CD1c-positive myeloid dendritic cell (primary cell): ENCODE results near the gene REL.
"Not testable (repeated sequence)": the region's sequence is repeated elsewhere in the genome, so short reads cannot be mapped to it uniquely, and the experiment has no call there.

Experiments used
- DNase-seq: peaks from one replicate; pipeline ENCODE4 v3.0.0-alpha.2; 2016; ENCODE audit errors: extremely low spot score

Gene REL

DNA sequence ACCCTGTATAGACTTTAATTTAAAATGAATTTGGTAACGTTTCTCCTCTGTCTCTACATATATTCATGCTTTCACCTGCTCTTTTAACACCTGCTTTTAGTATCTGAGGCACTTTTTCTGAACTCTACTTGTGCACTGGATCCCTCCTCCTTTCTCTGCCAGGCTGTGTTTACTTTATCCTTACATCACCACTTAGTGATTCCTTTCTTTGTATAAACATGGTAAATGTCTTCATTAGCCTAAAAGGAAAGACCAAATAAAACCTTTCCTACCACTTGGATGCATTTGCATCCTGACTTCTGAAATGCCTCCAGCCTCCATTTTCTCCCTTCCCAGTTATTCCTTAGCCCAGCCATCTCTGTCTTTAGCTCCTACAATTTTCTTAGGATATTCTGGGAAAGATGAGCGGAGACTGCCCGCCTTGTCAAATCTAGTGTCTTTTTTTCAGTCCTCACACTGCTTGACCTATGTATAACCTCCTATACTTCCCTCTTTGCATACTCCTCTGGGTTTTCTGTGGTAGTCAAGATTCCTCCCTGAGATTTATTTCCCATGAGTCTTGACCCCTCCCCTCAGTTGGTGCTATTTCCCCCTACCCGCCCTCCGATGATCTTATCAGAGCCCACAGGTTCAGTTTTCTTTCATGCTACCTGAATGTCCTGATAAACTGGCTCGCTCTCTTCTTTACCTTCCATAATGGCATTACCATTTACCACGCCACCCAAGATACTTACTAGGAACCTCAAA, 44.8 kb downstream of the REL start:
- DNase-seq, result peak; percentile 62

DNA sequence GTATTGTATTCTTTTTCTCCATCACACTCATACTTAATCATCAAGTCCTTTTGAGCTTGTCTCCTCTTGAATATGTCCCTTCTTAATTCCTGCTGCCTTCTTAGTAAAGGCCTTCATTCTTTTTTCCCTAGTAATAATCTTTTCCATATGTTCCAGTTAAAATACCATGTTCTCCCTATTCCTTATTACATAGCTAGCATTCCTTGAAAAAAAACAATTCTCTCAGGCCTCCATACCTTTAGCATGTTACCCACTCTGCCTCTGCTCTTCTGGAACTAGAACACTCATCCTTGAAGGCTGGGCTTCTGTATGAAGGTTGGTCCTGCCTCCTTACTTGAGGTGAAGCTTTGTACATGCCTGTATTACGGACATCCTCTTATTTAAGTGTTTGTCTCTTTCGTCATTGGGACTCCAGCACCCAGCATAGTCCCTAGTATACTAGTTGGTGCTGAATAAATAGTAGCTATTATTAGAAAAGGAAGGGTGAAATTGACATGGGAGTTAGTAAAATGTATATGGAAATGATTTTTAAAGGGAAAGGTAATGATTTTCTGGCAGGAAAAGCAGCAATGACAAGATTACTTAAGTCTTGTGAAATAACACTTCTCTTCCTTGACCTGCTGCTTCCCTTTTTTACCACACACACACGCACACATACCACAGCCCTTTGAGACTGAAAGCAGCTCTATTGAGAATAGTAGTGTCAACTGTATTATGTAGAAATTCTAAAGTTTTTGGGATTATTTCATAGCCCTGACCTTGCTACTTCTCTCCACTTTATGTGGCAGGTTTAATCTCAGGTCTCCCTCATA, 45.6 kb downstream of the REL start:
- DNase-seq, result peak; percentile 87

DNA sequence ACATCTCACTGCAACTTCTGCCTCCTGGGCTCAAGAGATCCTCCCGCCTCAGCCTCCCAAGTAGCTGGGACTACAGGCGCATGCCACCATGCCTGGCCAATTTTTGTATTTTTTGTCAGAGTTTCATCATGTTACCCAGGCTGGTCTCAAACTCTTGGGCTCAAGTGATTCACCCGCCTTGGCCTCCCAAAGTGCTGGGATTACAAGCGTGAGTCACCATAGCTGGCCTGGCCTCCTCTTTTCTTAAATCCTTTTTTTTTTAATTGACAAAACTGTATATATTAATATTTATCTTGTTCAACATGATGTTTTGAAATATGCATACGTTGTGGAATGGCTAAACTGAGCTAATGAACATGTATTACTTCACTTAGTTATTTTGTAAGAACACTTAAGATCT, 50.7 kb downstream of the REL start:
- DNase-seq, result not testable (repeated sequence)

DNA sequence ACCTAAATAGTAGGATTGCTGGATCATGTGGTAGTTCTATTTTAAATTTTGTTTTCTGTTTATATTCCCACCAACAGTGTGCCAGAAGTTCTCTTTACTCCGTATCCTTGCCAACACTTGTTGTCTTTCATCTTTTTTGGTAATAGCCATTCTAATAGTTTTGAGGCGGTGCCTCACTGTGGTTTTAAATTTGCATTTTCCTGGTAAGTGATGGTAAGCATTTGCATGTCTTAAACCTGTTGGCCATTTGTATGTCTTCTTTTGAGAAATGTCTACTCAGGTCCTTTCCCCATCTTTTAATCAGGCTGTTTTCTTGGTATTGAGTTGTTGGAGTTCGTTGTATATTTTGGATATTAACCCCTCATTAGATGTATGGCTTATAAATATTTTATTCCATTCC, 51.6 kb downstream of the REL start:
- DNase-seq, result no peak

DNA sequence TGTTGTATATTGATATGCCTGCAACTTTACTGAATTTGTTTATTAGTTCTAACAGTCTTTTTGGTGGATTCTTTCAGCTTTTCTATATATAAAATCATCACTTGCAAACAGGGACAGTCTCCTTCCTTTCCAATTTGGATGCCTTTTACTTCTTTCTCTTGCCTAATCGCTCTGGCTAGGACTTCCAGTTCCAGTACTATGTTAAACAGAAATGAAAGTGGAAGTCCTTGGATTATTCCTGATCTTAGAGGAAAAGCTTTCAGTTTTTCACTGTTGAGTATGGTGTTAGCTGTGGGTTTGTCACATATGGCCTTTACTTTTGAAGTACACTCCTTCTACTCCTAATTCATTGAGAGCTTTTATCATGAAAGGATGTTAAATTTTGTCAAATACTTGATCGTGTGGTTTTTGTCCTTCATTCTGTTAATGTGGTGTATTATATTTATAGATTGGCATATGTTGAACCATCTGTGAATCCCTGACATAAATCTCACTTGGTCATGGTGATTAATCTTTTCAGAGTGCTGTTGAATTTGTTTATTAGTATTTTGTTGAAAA, 52.9 kb downstream of the REL start:
- DNase-seq, result peak; percentile 24

DNA sequence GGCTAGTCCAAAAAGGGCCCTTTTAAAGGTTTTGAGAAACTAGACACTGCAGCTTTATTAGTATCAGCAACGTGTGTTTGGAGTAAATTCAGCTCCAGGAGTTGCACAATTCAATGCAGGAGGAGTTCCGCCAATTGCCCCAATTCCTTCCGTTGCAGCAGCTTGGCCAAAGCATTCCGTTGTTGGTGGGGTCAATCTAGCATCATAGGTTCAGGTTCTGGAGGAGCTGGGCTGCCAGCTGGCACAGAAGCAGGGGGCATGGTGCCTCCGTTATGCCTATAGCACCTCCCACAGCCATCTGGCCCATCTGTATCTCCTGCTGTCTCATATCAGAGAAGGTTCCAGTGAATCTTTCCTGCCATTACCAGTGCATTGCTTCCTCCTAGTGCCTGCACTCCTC, 55.4 kb downstream of the REL start:
- DNase-seq, result no peak

DNA sequence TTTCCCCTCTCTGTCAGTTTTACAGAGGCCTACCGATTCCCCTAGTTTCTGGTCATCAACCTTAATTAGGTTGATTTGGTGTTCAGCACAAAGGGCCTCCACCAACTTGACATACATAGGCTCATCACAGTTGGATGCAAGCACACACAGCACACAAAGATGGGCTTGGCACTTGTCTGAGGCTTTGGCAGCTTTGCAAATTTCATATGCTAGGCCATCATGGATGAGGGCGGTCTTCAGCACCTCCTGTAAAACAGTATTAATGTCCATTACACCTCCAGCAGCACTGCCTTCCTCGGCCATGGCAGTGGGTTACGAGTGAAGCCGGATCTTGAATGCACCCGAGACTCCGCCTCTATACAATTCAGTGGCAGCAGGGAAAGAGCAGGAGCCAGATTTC, 56.9 kb downstream of the REL start:
- DNase-seq, result no peak

DNA sequence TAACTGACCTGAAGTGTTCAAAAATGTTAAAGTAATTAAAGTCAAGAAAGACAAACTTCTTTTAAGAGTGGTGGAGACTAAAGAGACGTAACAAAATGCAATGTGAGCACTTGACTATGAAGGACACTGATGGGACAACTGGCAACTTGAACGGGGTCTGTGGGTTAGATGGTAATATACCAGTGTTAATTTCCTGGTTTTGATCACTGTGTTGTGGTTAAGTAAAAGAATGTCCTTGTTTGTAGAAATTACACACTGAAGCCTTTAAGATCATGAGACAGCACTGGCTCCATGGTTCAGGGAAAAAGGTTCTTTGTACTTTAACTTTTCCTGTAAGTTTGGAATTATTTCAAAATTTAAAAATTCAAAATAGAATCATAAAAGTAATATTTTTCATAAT, 58.2 kb downstream of the REL start:
- no peak for DNase-seq

DNA sequence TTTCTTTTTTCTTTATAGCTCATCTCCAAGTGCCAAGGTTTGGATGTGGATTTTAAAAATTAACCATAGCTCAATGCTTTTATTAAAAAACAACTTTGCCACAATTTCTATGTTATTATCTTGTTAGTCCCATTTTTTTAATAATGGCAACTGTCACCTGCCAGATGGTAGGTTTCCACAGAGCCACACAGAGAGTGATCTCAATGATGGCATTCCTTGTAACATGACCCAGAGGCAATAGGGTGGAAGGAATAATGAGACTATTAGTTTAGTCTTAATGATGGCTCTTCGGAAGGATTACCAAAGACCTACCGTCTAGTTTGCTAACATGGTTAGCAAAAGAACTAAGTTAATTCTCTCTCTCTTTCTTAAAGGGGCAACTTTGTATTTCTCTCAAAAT, 64.0 kb downstream of the REL start:
- DNase-seq, result no peak

DNA sequence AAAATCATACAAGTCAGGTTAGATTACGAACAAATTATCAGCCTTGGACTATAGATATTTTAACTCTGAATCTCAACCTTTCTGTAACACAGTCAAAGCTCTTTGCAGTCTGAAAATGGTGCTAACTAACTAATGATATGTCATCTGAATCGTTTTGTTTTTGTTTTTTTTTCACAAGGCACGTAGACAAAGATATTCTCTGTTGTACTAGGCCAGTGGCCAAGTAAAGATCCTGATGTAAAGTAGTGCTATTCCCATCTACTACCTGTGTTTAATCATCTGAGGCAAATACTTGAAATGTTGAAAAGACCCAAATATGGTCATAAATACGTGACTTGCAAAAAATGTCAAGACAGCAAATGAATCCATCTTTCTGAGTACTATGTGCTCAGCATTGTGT, 65.7 kb downstream of the REL start:
- DNase-seq, result no peak

DNA sequence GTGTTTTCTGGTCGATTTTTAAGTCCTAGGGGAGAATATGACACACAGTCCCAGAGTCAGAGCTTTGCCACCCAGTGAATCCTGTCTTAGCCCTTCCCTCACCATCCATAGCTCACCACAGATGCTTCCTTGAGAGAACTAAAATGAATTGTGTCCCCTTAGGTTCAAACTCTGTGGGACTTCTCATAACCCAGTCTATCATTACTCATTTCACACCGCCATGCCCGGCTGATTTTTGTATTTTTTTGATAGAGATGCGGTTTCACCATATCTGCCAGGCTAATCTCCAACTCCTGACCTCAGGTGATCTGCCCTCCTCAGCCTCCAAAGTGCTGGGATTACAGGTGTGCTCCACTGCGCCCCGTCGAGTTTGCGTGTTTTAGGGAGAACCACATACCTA, 66.8 kb downstream of the REL start:
- no peak for DNase-seq

DNA sequence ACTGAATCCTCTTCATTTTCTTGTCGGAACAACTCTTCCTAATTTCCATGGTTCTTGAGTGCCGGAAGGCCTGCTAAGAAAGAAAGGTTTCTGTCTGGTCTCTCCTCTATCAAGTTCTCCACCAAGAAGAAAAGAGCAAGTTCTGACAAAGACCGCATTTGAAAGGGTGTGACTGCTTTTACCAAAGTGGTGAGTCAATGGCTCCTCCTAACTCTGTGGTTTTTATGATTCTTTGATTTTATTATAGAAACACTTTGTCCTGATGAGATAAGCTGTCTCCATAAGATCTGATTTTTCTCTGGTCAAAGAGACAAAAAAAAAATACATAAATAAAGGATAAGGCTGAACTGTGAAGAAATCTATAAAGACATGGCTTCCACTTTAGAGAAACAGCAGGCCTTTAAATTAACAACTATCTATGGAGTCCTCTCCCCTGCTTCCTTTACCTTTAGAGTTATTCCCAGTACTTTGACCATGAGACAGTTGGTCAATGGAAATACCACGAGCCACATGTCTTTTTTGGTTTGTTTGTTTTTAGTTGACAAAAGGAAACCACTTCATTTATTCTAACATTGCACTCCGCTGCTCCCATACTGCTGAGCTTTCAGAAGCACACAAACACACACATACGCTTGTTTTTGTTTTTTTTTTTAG, 67.7 kb downstream of the REL start:
- no peak for DNase-seq

DNA sequence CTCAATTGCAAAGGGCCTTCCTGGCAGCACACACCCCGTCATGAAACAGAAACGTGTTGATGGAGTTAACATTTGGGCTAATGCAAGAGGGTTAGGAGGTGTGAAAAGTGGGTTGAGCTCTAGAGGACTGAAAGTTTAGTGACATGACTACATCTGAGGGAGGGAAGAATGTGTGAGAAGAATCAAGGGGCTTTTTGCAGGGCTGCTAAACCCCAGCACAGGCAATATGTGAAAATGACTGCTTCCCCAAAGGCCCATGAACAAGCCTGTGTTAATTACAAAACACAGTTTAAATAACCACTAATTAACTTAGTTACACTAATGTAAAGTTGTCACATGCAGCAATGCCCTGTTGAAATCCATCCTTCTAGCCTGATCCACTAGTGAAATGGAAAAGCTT, 72.8 kb downstream of the REL start:
- no peak for DNase-seq

DNA sequence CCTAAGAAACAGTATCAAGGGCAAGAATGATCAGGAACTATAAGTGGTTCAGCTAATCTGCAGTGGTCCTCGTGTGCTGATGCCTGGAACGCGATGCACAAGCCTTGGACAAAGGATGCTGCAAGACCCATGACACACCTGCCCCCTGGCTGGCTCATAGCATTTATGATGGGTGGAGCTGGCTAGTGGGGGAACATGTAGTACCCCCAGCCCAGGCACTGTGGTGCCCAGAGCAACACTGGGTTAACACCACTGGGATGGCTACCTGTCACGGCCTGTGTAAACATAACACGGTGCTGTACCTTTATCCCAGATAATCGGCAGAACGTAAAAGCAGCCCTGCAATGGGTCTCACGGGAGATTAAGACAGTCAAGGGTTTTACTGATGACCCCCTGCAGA, 75.8 kb downstream of the REL start:
- DNase-seq, result no peak

DNA sequence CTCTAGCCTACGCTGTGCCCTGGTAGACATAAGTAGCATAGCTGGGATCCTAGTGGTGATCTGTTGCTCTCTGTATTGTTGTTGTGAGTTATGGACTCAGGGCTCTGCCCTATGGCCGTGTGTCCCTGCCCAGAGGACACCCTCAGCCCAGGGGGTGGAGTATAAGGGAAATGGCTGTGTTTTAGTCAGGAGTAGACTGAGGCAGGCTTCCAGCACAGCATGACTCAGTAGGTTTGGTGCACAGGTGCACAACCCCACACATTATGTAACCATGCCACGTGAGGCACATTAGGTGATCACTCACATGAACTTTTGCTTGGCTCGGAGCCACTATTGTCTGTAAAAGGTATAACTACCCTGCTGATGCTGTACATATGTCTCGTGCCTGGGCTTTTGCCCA, 76.3 kb downstream of the REL start:
- no peak for DNase-seq

DNA sequence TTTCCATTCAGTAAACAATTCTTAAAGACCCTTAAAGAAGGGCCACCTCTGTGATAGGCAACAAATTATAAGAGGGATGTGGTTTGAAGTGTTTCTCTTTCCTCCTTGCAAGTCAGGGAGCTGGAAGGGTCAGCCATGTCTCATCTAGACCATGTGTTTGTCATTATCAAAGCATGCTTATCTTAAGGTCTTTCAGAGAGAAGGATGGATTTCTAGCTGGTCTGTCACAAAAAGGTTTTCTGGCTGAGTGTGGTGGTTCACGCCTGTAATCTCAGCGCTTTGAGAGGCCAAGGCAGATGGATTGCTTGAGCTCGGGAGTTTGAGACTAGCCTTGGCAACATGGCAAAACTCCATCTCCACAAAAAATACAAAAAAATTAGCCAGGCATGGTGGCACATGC, 77.0 kb downstream of the REL start:
- no peak for DNase-seq

DNA sequence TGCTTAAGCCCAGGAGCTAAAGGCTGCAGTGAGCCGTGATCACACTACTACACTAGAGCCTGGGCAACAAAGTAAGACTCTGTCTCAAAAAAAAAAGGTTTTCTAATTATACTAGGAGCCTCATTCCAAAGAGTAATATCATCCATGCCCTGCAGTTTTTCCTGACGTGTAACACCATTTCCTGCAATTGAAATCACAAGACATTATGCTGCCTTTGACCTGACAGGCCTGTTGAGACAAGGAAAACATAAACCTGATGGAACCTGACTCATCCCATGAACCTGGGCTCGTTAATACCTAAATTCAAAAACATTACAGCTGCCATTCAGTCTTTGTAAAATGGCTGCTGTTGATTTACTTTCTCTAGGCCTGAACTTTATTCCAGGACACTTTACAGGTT, 77.4 kb downstream of the REL start:
- no peak for DNase-seq

DNA sequence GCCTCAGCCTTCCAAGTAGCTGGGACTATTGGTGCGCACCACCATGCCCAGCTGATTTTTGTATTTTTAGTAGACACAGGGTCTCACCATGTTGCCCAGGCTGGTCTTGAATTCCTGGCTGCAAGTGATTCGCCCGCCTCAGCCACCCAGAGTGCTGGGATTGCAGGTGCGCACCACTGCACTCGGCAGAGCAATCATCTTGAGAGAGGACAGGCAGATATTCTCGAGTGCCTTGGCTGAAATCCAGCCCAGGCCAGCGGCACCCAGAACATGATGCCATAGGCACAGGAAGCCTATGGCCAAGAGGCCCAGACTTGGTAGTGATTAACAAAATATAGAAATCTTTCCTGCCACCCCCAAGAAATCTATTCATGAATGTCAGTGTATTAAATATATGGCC, 78.1 kb downstream of the REL start:
- no peak for DNase-seq

DNA sequence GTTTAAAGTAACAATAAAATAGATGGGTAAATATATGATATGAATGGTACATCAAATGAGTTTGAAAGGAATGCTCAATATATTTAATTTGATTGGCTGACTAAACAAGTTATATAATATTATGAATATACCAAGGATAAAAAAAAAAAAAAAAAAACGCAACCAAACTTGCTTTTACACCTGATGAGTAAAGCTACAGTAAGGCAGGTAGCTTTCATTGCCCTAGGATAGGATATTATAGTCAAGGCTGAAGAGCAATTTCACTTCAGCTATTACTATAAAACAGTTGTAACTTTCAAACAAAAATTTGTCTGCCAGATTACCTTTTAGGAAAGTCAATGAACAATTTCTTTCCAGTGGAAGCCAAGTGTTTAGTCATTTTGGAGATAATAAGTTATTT, 79.3 kb downstream of the REL start:
- DNase-seq, result no peak

DNA sequence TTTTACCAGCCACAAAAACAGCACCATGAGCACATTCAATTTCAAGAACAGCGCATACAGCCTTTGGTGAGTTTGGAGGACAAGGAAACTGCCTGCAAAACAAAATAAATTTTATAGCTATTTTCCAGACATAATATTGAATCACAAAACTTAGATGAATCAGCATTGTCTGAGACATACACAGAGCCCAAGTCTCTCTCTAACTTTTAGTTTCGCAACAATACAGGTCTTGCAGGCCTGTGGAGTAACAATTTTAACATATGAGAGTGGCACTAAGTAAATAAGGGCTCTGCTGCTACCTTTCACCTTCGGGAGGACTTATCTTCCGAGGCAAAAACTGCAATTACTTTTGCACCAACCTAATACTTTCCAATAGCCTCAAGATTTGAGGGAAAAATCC, 80.1 kb downstream of the REL start:
- DNase-seq, result no peak

DNA sequence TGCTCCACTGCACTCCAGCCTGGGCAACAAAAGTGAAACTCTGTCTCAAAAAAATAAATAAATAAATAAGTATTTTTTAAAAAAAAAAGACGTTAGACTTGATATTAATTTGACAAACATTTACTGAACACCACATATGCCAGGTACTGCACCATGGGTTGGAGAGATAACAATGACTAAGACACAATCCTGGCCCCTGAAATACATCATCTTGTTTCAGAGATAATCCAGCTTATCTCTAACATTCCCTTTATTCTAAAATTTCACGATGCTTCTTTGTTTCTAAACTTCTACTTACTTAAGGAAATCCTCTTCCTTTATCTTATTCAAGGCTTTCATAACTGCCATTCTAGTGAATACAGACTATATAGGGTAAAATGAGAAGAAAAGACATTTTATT, 81.2 kb downstream of the REL start:
- DNase-seq, result no peak

DNA sequence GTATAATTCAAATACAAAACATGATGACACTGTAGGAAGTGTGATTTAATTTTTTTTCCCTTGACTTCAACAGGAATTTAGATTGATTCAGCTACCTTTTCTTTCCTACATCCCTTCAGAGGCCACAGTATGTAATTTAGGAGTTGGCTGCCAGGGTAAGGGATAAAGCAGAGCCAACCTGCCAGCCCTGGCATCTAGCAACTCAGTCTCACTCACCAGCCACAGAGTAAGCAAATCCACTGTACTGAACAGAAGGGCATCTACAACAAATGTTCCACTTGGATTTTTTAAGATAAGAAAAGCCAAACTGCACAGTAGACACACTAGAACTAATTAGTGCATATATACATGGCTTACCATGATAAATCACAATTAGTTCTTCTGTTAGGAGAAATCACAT, 81.8 kb downstream of the REL start:
- DNase-seq, result no peak
